Activated T-helper 1 cell treated with anti-CD3 and anti-CD28 coated beads, Interleukin-12 subunit alpha, Interleukin-12 subunit beta, Interleukin-2, Interleukin-4 antibody, amounts not matched to agents 30 ng/mL and 10 ng/mL and 1 ng/mL, durations not matched to agents 14 hours and 24 hours and 36 hours (primary cell): ENCODE results near the gene CDO1. TPM values are rescaled to one million over a fixed set of nuclear protein-coding genes. Genes with fewer than 3 reads are reported as not detected.

ENCODE experiments used
- DNase-seq: peaks from one replicate; pipeline ENCODE4 v3.0.0; 2021; ENCODE audit warnings: low spot score
- H3K27ac Mint-ChIP-seq: one replicate; pipeline ENCODE4 v1.8.0; 2021; ENCODE audit warnings: mild to moderate bottlenecking, mixed read lengths
- H3K27me3 Mint-ChIP-seq: one replicate; pipeline ENCODE4 v1.8.0; 2022; ENCODE audit warnings: mild to moderate bottlenecking, moderate library complexity, mixed read lengths; ENCODE audit not compliant: insufficient read depth
- H3K36me3 Mint-ChIP-seq: one replicate; pipeline ENCODE4 v1.8.0; 2021; ENCODE audit warnings: low read depth, mixed read lengths
- H3K4me1 Mint-ChIP-seq: one replicate; pipeline ENCODE4 v1.8.0; 2021; ENCODE audit warnings: low read depth, mixed read lengths
- H3K4me3 Mint-ChIP-seq: one replicate; pipeline ENCODE4 v1.8.0; 2021; ENCODE audit warnings: mild to moderate bottlenecking, moderate library complexity, mixed read lengths
- H3K9me3 Mint-ChIP-seq: one replicate; pipeline ENCODE4 v1.8.0; 2021; ENCODE audit warnings: mixed read lengths
- intact Hi-C: fragments of 100-400 bp; cut with micrococcal nuclease; formaldehyde crosslinking; loops from one replicate; pipeline ENCODE4 v1.15.1; 2024
- total RNA-seq: library from RNA; stranded (reverse); gene quantifications from 2 replicates; pipeline ENCODE4 v1.2.3, GENCODE V29; 2022

The CDO1 gene
- total RNA-seq, 1 donor from 2014 or later: 0.49 TPM

DNA sequence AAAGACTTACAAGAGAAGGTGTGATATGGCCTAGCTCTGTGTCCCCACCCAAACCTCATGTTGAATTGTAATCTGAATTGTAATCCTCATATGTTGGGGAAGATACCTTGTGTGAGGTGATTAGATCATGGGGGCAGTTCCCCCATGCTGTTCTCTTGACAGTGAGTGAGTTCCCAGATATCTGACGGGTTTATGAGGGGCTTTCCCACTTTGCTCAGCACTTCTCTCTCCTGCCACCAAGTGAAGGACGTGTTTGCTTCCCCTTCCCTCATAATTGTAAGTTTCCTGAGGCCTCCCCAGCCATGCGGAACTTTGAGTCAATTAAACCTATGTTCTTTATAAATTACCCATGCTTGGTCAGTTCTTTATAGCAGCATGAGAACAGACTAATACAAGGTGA lies 49.0 kb downstream of the CDO1 start:
- Mint-ChIP-seq H3K4me1 (no peaks in the 10 kb centered on the region), H3K36me3 (no peaks in the 10 kb centered on the region), H3K9me3 (peaks cover 8% of the 10 kb centered on the region), H3K27me3 (peaks cover 4% of the 10 kb centered on the region), H3K27ac (no peak overlapping the region), H3K4me3 (no peak overlapping the region)
- DNase-seq: no peak
- intact Hi-C loops: no loop called here

DNA sequence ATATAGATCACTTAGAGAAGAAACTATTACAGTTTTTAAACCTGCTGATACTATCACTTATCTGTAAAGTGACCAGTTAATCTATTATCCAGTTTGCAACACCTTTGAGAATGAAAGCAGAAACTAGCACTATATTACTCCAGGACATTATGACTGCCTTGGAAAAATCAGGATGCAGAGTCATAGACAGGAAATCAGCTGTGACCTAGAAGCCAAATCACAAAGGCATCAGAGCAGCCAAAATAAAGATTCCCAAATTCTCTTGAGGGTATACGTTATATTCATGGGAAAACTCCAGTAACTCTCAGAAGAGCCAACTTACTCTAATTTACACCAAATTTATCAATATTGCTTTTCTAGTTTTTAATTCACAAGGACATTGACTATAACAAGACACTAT lies 49.9 kb downstream of the CDO1 start:
- H3K27ac Mint-ChIP-seq: no peak overlapping the region
- H3K4me3 Mint-ChIP-seq: no peak overlapping the region
- DNase-seq: no peak
- H3K4me1 Mint-ChIP-seq: no peaks in the 10 kb centered on the region
- no peaks in the 10 kb centered on the region for H3K36me3 Mint-ChIP-seq
- intact Hi-C loops: no loop called here
- H3K27me3 Mint-ChIP-seq: peaks cover 4% of the 10 kb centered on the region
- H3K9me3 Mint-ChIP-seq: peaks cover 8% of the 10 kb centered on the region

DNA sequence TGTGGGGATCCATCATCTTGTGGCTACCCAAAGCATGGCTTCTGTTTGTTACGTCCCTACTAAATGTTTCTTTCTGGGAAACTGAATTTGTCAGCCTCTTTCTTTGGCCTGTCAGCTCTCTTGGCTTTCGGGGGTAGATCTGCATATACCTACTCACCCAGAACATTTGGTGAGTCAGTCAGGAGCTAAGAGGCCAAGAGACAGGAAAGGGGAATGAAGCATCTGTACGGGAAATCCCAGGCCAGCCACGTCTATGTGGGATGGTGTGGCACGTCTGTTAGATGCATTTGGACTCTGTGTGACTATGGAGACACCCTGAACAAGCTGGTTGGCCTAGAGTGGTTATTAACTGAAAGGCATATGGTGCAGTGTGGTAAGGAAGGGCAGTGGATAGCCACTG lies 58.1 kb downstream of the CDO1 start:
- Mint-ChIP-seq H3K27me3 (peaks cover 3% of the 10 kb centered on the region), H3K9me3 (peaks cover 3% of the 10 kb centered on the region), H3K4me1 (no peaks in the 10 kb centered on the region), H3K4me3 (no peak overlapping the region), H3K36me3 (peaks cover 2% of the 10 kb centered on the region), H3K27ac (no peak overlapping the region)
- intact Hi-C loops: no loop called here
- no peak for DNase-seq

DNA sequence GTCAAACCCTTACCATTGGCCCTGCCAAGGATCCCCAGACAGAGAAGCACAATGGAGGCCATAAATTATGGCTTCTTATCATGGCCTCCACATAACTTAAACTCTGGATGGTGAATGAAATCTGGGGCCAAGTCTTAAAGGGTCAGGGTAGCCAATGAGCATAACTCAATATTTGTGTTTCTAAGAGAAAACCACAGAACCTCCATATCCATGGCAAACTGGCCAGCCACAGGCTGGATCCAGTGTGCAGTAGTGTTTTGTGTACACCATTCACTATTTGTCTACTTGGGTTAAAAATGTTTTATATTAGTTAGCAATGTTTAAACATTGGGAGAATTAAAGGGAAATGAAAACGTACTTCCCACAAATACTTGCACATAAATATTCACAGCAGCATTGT lies 60.8 kb downstream of the CDO1 start:
- peaks cover 2% of the 10 kb centered on the region for H3K36me3 Mint-ChIP-seq

More for the DNA sequence above, 60.8 kb downstream of the CDO1 start:
- DNase-seq: no peak
- Mint-ChIP-seq H3K4me3 (no peak overlapping the region), H3K27me3 (peaks cover 10% of the 10 kb centered on the region), H3K9me3 (no peaks in the 10 kb centered on the region), H3K27ac (no peak overlapping the region), H3K4me1 (no peaks in the 10 kb centered on the region)
- intact Hi-C loops: no loop called here

Other genes starting within 250 kb of the CDO1 start
- gene TICAM2, start 214.2 kb downstream of the CDO1 start, total RNA-seq: 0.59 and 1.1 TPM in 2 replicates
- 43.4 and 44.0 TPM in 2 replicates for gene TMED7, start 190.6 kb downstream of the CDO1 start, total RNA-seq
- gene ATG12, start 24.9 kb upstream of the CDO1 start, total RNA-seq: 29.6 and 37.4 TPM in 2 replicates
- gene AP3S1, start 25.3 kb upstream of the CDO1 start, total RNA-seq: 49.7 and 53.5 TPM in 2 replicates
- gene LVRN, start 145.8 kb upstream of the CDO1 start, total RNA-seq: not detected in 2 replicates
- gene ARL14EPL, start 215.8 kb upstream of the CDO1 start, total RNA-seq: not detected in 2 replicates